Inferior parietal cortex (tissue), 1 donor: Measurements from ENCODE around the gene RBM38.

Experiments
- DNase-seq: peaks from one replicate; pipeline ENCODE4 v3.0.0-alpha.2; 2016; ENCODE audit errors: extremely low spot score

The RBM38 gene

GRCh38 chr20:57391439-57392301 is 474 bp downstream of the RBM38 start:
- DNase-seq, result no peak

- no peak for DNase-seq
Observed at GRCh38 chr20:57392512-57393271, 1.5 kb downstream of the RBM38 start.

GRCh38 chr20:57393321-57394120 is 2.3 kb downstream of the RBM38 start:
- DNase-seq, result no peak

GRCh38 chr20:57394121-57395082 is 3.2 kb downstream of the RBM38 start:
- DNase-seq, result no peak

GRCh38 chr20:57395111-57395966 is 4.1 kb downstream of the RBM38 start:
- DNase-seq, result peak; percentile 84

- DNase-seq, result no peak
Observed at GRCh38 chr20:57396212-57396983, 5.2 kb downstream of the RBM38 start.

- DNase-seq, result no peak
Observed at GRCh38 chr20:57396984-57397692, 5.9 kb downstream of the RBM38 start.

GRCh38 chr20:57397693-57398108 is 6.5 kb downstream of the RBM38 start:
- DNase-seq, result no peak

GRCh38 chr20:57398231-57398821 is 7.1 kb downstream of the RBM38 start:
- DNase-seq, result no peak

- DNase-seq, result no peak
Observed at GRCh38 chr20:57398901-57399535, 7.8 kb downstream of the RBM38 start.

- DNase-seq, result no peak
Observed at GRCh38 chr20:57399587-57400155, 8.5 kb downstream of the RBM38 start.

GRCh38 chr20:57400231-57400701 is 9.1 kb downstream of the RBM38 start:
- DNase-seq, result no peak

- DNase-seq, result no peak
Observed at GRCh38 chr20:57400821-57401564, 9.8 kb downstream of the RBM38 start.

- no peak for DNase-seq
Observed at GRCh38 chr20:57401565-57401918, 10.3 kb downstream of the RBM38 start.

- DNase-seq, result no peak
Observed at GRCh38 chr20:57402206-57403125, 11.3 kb downstream of the RBM38 start.
